ENCODE results near the gene MTG1.

DNA sequence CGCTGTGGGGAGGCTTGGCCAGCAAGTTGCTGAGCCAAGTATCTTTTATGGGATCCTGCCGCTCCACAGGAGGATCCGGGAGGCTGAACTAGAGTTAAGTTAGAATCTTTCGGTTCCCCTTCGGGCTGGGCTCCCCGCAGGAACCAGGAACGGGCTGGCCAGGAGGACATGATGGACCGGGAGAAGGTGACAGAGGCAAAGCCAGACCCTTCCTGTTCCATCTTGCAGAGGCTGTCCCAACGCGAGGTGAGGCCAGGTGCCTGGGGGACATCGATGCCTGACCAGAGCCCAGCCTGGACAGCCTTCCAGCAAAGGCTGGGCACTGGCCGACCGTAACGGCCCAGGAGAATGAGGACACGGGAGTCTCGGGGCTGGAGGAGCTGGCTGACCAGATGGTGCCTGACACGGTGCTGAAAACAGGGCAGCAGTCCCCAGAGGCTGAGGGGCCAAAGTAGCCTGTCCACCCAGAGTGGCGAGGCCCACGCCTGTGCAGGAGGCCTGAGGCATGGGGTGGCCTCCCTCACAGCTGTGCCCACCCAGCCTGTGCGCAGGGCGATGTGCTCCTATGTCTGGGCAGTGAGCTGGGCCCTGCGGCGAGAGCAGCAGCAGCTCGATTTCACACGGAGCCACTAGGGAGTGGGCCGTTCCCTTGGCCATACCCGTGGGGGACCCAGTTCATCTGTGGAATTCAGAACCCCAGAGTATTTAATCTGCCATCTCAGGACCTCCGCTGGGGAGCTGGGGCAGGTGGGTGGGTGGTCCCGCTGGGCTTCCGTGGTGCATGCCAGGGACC lies 16.7 kb upstream of the MTG1 start:
- TF ChIP-seq POLR2A (IDR thresholded peaks at IDR 0.05; ENCODE audit: extremely low read depth, insufficient read length) (no peak), MYC (IDR thresholded peaks at IDR 0.05; ENCODE audit: low read depth, low read length) (no peak)
- TF ChIP-seq, protein P1, sequence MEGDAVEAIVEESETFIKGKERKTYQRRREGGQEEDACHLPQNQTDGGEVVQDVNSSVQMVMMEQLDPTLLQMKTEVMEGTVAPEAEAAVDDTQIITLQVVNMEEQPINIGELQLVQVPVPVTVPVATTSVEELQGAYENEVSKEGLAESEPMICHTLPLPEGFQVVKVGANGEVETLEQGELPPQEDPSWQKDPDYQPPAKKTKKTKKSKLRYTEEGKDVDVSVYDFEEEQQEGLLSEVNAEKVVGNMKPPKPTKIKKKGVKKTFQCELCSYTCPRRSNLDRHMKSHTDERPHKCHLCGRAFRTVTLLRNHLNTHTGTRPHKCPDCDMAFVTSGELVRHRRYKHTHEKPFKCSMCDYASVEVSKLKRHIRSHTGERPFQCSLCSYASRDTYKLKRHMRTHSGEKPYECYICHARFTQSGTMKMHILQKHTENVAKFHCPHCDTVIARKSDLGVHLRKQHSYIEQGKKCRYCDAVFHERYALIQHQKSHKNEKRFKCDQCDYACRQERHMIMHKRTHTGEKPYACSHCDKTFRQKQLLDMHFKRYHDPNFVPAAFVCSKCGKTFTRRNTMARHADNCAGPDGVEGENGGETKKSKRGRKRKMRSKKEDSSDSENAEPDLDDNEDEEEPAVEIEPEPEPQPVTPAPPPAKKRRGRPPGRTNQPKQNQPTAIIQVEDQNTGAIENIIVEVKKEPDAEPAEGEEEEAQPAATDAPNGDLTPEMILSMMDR (IDR thresholded peaks at IDR 0.05; ENCODE audit: low read depth, low read length) = no peak
- TF ChIP-seq, protein P2, sequence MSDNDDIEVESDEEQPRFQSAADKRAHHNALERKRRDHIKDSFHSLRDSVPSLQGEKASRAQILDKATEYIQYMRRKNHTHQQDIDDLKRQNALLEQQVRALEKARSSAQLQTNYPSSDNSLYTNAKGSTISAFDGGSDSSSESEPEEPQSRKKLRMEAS (IDR thresholded peaks at IDR 0.05; ENCODE audit: low read depth, low read length) = no peak

All from NB4 (cell line).